ENCODE measurements around the gene VOPP1.

The VOPP1 gene

DNA sequence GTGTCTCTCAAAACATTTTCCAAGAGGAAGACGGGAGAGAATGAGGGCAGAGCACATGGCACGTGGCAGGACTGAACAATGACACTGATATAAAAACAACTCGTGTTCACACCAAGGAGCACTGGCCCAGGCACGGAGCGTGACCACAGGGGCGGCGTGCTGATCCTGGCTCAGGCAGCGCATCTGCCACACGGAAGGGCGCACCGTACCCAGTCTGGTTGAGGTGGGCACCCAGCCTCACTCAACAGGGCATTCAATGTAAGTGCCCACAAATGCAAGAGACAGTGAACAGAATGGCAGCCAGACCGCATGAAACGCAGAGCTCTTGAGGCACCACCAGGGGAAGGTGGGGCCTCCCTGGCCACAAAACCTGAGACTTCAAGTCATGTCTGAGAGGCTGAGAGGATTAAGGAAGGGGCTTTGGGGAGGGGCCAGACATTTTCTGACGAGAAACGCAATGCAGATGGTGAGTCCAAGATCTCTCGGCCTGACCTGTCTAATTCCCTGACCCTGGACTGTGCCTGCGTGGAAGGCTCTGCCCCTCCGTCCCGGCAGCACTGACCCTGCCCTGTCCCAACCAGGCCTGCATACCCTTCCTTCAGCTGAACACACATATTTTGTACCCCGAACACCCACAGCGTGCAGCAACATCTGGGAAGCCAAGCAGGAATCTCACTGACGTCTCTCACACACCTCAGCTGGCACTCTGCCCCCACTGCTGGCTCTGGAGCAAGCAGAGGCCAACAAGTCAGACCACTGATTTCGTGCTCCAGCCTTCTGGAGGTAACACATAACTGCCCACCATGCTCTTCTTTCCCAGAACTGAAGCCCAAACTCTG lies 35.5 kb downstream of the VOPP1 start:
- peaks cover 69% of the 10 kb centered on the region for H3K4me1 ChIP-seq (ENCODE audit: insufficient read depth, low read length)
- H3K9me3 ChIP-seq (ENCODE audit: control insufficient read depth, insufficient read depth, low read length) = no peaks in the 10 kb centered on the region
- 0 out of 2 replicates have a peak, but pooled peaks cover 3% of the 10 kb centered on the region for H3K36me3 ChIP-seq (ENCODE audit: insufficient read depth, low read length)
- no peak overlapping the region for H3K9ac ChIP-seq (ENCODE audit: low read depth, low read length)

DNA sequence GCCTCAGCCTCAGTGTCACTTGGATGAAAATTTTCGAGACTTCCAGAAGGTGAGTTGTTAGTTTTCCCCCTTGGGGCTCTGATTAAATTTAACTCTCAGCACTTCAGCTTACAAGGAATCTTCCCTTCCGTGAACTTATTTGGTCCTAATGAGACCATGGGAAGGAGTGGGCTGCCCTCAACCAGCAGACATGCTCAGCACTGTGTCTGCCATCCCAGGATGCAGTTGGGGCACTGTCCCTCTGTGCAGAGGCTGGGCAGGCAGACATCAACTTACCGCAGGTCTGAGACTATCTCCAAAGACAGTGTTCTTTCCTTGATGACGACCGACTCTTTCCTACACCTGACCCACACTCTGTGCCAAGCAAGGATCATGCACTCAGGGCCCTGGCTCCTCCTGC lies 36.7 kb downstream of the VOPP1 start:
- Histone ChIP-seq H3K36me3 (ENCODE audit: insufficient read depth, low read length) (0 out of 2 replicates have a peak, but pooled peaks cover under 1% of the 10 kb centered on the region), H3K9ac (ENCODE audit: low read depth, low read length) (no peak overlapping the region), H3K9me3 (ENCODE audit: control insufficient read depth, insufficient read depth, low read length) (no peaks in the 10 kb centered on the region), H3K4me1 (ENCODE audit: insufficient read depth, low read length) (peaks cover 61% of the 10 kb centered on the region)

DNA sequence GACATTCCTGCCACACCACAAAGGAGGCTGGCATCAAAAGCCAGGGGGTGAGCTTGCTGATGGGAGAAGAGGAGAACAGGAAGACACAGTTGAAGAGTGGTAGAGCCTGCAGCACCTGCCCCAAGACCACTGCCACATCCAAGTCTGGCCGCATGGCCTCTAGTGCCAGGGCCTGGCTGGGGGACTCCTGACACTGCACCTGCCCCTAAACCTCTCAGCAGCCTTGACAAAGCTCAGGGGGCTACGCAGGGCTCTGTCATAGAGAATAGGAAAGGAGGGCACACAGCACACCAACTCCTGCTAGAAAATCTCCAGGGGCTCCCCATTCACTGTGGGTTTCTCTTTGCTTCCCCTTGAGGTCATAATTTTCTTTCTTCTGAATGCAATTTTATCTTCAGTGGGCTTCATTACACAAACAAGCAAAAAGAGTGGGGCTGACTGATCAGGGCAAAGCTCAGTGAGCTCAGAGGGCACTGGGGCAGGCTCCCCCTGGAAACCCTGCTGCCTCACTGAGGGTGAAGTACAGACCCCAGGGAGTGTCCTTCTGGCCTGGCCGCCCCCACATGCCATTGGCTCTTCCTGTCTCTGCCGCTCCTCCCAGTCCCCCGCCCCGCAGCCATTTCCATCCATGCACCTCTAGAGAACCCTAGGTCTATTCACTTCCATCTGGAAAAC lies 37.2 kb downstream of the VOPP1 start:
- no peaks in the 10 kb centered on the region for H3K36me3 ChIP-seq (ENCODE audit: insufficient read depth, low read length)
- H3K9ac ChIP-seq (ENCODE audit: low read depth, low read length) = no peak overlapping the region

DNA sequence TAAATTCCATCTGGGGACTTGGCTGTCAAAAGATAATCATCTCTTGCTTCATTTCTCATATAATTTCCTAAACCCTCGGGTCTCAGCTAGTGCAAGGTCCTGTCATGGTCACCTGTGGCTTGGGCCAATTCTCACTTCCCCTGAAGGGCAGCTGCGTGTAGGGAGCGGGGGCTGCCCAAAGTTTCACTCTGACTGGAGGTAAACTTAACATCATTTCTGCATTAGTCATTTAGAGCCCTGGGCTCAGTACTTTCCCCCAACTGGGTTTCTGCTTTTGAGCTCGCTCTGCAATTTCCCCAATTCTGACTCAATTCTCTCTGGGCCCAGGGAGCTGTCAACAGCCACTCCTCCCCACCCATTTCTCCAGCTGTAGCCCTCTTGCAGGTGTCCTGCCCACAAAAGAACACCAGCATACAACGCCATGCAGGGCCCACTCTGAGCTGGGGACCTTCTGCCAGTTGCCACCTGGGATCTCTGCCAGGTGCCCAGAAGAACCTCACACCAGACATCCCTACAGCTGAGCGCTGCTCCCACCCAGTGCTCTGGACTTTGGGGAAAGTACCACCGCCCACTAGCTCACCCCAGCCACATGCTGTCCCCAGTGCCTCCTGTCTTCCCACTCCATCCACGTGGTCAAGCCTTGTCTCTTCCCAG lies 37.9 kb downstream of the VOPP1 start:
- Histone ChIP-seq H3K4me1 (ENCODE audit: insufficient read depth, low read length) (peaks cover 57% of the 10 kb centered on the region), H3K36me3 (ENCODE audit: insufficient read depth, low read length) (no peaks in the 10 kb centered on the region), H3K9me3 (ENCODE audit: control insufficient read depth, insufficient read depth, low read length) (no peaks in the 10 kb centered on the region), H3K9ac (ENCODE audit: low read depth, low read length) (no peak overlapping the region)

More for the DNA sequence above, 37.2 kb downstream of the VOPP1 start:
- Histone ChIP-seq H3K9me3 (ENCODE audit: control insufficient read depth, insufficient read depth, low read length) (no peaks in the 10 kb centered on the region), H3K4me1 (ENCODE audit: insufficient read depth, low read length) (peaks cover 61% of the 10 kb centered on the region)

DNA sequence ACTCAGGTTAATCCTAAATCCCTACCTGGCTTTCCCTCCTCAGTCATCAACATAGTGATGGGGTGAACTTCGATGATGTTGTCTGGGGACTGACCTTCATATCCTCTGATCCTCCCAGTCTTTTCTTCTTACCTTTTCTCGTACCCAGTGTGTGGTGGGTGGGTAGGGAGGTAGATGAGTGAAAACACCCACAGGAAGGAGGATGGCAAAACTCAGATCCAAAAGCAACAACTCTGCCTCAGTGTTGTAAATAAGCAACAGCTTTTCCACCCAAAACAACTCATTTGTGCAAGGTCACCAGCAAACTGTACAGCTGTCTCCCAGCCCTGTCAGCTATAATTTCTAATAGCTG lies 38.6 kb downstream of the VOPP1 start:
- Histone ChIP-seq H3K4me1 (ENCODE audit: insufficient read depth, low read length) (peaks cover 57% of the 10 kb centered on the region), H3K36me3 (ENCODE audit: insufficient read depth, low read length) (no peaks in the 10 kb centered on the region), H3K9me3 (ENCODE audit: control insufficient read depth, insufficient read depth, low read length) (no peaks in the 10 kb centered on the region), H3K9ac (ENCODE audit: low read depth, low read length) (no peak overlapping the region)

DNA sequence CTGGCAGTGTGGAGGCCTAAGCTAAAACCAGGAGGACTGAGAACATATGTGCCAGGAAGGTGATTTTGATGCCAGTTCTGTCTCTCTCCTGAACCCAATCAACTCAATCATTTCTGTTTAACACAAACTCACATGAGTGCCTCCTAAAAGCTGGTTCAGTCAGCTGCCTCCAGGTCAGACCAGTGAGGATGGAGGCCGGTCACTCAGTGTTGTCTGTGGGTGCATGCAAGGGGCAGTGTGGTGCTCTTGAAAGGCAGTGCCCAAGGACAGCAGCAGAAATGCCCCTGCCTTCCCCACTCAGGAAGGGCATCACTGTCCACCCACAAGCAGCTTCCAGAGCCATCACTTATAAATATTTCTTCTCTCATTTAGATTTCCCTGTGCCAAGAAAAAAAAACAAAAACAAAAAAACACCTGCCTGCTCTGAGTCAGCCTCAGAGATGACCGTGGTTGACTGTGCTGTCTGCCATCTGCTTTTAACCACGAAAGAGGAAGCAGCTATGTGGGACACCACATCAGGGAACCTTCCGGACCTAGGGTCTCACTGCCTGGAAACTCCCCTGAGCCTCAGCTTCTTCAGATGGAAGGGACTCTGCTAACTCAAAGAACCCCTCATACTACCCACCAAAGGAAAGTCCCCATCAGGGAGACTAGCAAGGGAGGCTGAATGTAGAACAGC lies 39.1 kb downstream of the VOPP1 start:
- Histone ChIP-seq H3K36me3 (ENCODE audit: insufficient read depth, low read length) (no peaks in the 10 kb centered on the region), H3K9me3 (ENCODE audit: control insufficient read depth, insufficient read depth, low read length) (no peaks in the 10 kb centered on the region), H3K9ac (ENCODE audit: low read depth, low read length) (no peak overlapping the region), H3K4me1 (ENCODE audit: insufficient read depth, low read length) (peaks cover 52% of the 10 kb centered on the region)

DNA sequence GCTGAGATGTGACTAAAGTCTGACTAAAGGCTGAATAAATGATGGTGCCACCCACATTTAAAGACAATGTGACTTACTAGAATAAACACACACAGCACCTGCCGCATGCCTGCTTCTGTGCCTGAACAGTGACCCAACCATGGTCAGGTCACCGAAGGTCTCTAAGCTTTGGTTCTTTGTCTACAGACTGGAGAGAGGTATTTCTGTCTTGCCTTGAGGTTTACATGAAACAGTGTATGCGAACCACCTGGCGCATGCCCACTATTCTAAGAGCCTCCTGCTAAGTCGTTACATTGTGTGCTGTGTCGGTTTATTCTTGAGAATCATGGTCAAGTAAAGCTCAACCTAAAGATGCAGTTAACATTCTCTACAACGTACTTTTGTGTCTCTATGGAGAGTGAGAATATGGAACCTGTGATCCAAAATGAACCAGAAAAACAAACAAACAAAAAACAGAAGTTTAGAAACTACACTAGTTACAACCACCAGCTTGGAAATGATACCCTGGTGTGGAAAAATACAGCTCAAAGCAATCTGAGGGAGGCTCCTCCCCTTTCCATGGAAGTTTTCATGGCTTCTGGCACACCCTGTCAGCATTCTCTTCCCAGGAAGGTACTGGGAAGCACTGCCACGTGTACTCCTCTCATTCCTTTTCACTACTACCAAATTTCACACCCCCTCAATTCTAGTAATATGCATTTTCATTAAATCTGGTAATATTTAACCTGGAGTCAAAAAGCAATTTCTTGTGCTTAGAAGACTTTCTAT lies 40.0 kb downstream of the VOPP1 start:
- H3K4me1 ChIP-seq (ENCODE audit: insufficient read depth, low read length) = peaks cover 48% of the 10 kb centered on the region
- H3K9me3 ChIP-seq (ENCODE audit: control insufficient read depth, insufficient read depth, low read length) = no peaks in the 10 kb centered on the region
- no peak overlapping the region for H3K9ac ChIP-seq (ENCODE audit: low read depth, low read length)
- H3K36me3 ChIP-seq (ENCODE audit: insufficient read depth, low read length) = no peaks in the 10 kb centered on the region

DNA sequence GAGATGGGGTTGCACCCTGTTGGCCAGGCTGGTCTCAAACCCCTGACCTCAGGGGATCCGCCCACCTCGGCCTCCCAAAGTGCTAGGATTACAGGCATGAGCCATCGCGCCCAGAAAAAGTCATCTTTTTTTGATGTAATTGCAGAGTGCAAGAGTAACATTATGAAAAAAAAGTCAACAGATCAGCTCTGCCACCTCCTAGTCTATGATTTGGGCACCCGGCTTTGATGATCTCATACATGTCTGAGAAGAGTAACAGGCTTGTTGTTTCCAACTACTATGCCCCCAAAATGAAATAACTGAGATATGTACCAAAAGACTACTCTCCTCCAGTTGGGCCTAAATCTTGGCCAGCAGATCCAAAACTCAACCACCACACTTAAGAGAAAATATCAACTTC lies 40.8 kb downstream of the VOPP1 start:
- Histone ChIP-seq H3K36me3 (ENCODE audit: insufficient read depth, low read length) (no peaks in the 10 kb centered on the region), H3K9me3 (ENCODE audit: control insufficient read depth, insufficient read depth, low read length) (no peaks in the 10 kb centered on the region), H3K9ac (ENCODE audit: low read depth, low read length) (no peak overlapping the region), H3K4me1 (ENCODE audit: insufficient read depth, low read length) (peaks cover 47% of the 10 kb centered on the region)

DNA sequence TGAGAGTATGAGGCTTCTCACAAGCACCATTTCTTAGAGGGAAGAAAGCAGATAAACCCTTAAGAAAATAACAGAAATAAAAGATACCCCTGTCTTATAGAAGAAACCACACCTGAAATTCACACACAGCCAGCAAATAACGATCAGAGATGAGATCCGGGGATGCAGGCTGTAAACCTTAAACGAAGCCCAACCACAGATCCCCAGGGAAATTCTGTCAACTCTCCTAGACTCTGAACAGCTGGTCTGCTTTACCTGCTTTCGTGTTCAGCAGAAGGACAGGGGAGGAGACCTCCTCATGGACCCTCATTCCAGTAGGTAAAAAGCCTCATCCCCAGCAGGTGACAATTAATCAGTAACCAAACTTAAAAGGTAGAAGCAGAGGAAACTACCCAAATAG lies 45.0 kb downstream of the VOPP1 start:
- peaks cover 23% of the 10 kb centered on the region for H3K4me1 ChIP-seq (ENCODE audit: insufficient read depth, low read length)
- no peaks in the 10 kb centered on the region for H3K36me3 ChIP-seq (ENCODE audit: insufficient read depth, low read length)
- no peaks in the 10 kb centered on the region for H3K9me3 ChIP-seq (ENCODE audit: control insufficient read depth, insufficient read depth, low read length)
- no peak overlapping the region for H3K9ac ChIP-seq (ENCODE audit: low read depth, low read length)

DNA sequence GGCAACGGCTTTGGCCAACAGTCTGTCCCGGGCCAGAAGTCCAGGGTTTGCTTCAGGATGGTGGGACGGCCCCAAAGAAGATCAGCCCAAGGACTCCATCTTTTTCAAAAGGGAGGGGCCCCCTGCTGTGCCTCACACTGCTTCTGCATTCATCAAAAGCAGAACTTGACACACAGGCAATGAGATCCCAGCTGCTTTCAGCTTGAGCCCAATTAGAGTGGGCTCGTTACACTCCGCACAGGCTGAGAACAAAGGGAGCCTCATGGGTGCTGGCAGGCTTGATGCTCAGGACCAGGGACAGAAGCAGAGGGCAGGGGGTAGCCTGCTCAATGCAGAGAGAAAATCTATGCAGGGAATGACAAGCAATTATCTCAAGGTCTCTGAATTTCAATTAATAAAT lies 45.5 kb downstream of the VOPP1 start:
- Histone ChIP-seq H3K9me3 (ENCODE audit: control insufficient read depth, insufficient read depth, low read length) (no peaks in the 10 kb centered on the region), H3K4me1 (ENCODE audit: insufficient read depth, low read length) (peaks cover 23% of the 10 kb centered on the region), H3K9ac (ENCODE audit: low read depth, low read length) (no peak overlapping the region), H3K36me3 (ENCODE audit: insufficient read depth, low read length) (no peaks in the 10 kb centered on the region)

DNA sequence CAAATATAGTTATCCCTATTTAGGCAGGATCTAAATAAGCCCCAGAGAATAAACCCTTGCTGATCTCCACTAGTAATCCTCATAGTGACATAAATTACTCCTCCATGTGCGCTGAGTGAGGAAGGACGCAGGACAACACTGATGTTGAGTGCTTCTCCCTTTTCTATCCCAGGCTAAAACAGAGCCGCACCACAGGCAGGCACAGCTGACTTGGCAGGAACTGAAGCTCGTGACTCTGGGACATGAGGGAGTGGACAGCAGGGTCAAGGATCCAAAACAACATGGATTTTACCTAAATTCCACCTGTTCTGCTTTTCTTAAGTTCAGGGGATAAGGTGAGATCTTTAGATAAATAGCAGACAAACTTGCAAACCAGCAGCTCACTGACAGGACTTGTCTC lies 46.0 kb downstream of the VOPP1 start:
- H3K4me1 ChIP-seq (ENCODE audit: insufficient read depth, low read length) = peaks cover 23% of the 10 kb centered on the region
- no peaks in the 10 kb centered on the region for H3K9me3 ChIP-seq (ENCODE audit: control insufficient read depth, insufficient read depth, low read length)
- no peak overlapping the region for H3K9ac ChIP-seq (ENCODE audit: low read depth, low read length)
- no peaks in the 10 kb centered on the region for H3K36me3 ChIP-seq (ENCODE audit: insufficient read depth, low read length)

DNA sequence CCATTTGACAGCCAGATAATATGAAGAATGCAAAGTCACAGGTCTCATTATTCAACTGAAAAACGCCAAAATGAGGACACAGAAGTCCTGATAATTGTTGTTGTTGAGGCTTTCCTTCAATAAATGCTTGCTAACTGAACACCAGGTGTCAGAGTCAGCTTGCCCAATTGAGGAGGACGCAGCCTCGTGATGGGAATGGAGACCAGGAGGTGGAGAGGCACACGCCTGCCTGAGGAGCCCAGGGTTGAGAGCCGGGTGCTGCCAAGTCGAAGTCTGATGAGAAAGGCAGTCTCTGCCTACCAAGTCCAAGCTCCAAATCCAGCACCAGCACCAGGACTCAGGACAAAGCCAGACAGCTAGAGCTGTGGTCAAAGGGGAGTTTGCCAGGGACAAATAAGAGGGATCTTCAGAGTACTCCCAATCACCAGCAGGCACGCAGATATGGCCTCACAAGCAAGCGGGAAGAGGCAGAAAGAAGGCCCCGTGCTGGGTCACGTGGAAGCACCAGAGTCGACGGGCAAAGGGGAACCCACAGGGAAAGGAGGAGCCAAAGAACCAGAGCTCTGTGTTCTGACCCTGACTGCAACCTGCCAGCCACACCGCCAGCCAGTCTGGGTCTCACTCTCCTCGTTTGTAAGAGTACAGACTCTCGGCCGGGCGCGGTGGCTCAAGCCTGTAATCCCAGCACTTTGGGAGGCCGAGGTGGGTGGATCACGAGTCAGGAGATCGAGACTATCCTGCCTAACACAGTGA lies 47.6 kb downstream of the VOPP1 start:
- Histone ChIP-seq H3K4me1 (ENCODE audit: insufficient read depth, low read length) (peaks cover 22% of the 10 kb centered on the region), H3K9ac (ENCODE audit: low read depth, low read length) (no peak overlapping the region), H3K9me3 (ENCODE audit: control insufficient read depth, insufficient read depth, low read length) (no peaks in the 10 kb centered on the region), H3K36me3 (ENCODE audit: insufficient read depth, low read length) (peaks cover 4% of the 10 kb centered on the region; the same call in 1 of the 2 replicates)

DNA sequence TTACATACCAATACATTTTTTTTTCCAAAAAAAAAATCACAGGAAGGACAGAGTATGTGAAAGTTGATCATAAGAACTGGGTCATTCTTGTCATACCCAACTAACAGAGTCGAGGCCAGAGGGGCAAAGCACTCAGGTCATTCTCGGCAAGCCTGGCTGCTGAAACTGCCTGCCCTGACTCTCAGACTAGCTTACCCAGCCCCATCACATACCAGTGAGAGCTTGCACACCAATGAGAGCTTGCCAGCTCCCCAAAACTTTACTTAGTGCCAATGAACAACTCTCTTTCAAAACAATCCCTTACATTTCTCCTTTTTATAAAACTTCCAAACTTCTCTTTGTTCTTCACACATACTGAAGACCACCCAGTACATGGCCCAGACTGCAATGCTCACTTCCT lies 48.9 kb downstream of the VOPP1 start:
- Histone ChIP-seq H3K9me3 (ENCODE audit: control insufficient read depth, insufficient read depth, low read length) (no peaks in the 10 kb centered on the region), H3K9ac (ENCODE audit: low read depth, low read length) (no peak overlapping the region), H3K36me3 (ENCODE audit: insufficient read depth, low read length) (peaks cover 11% of the 10 kb centered on the region), H3K4me1 (ENCODE audit: insufficient read depth, low read length) (peaks cover 22% of the 10 kb centered on the region)
